Bronchial epithelial cell (primary cell): ENCODE results near the gene LYL1. TPM values are rescaled to one million over a fixed set of nuclear protein-coding genes. Genes with fewer than 3 reads are reported as not detected.

Experiments used
- DNase-seq: peaks from one replicate; pipeline ENCODE4 v3.0.0-alpha.2; 2010; ENCODE audit warnings: low read depth
- FAIRE-seq: peaks from 2 replicates; lab custom pipeline; 2011; peaks lifted over from hg19 to GRCh38; lab: Jason Lieb, UNC
- H3K27me3 ChIP-seq: 2 replicates; pipeline ENCODE4 v1.5.1; 2011; ENCODE audit warnings: low read length; ENCODE audit not compliant: control insufficient read depth, insufficient read depth
- H3K36me3 ChIP-seq: 2 replicates; pipeline ENCODE4 v1.5.1; 2011; ENCODE audit warnings: low read length; ENCODE audit not compliant: control insufficient read depth, insufficient read depth
- H3K4me3 ChIP-seq: 2 replicates; pipeline ENCODE4 v1.5.1; 2011; ENCODE audit warnings: mild to moderate bottlenecking, low read depth, low read length, control low read depth
- total RNA-seq: library from RNA; depleted of rRNA; stranded (reverse); fragments of >200 nt; gene quantifications from 2 replicates; pipeline ENCODE4 v1.2.1, GENCODE V29; 2014
- TF ChIP-seq, protein P1 (sequence below): IDR thresholded peaks from 2 replicates; pipeline ENCODE4 v1.5.1; 2011; ENCODE audit warnings: mild to moderate bottlenecking, moderate library complexity, low read length, control low read depth, inconsistent platforms; ENCODE audit not compliant: insufficient read depth, severe bottlenecking

Gene LYL1
- total RNA-seq, 1 donor from 2014 or later, result 1.3 TPM

DNA sequence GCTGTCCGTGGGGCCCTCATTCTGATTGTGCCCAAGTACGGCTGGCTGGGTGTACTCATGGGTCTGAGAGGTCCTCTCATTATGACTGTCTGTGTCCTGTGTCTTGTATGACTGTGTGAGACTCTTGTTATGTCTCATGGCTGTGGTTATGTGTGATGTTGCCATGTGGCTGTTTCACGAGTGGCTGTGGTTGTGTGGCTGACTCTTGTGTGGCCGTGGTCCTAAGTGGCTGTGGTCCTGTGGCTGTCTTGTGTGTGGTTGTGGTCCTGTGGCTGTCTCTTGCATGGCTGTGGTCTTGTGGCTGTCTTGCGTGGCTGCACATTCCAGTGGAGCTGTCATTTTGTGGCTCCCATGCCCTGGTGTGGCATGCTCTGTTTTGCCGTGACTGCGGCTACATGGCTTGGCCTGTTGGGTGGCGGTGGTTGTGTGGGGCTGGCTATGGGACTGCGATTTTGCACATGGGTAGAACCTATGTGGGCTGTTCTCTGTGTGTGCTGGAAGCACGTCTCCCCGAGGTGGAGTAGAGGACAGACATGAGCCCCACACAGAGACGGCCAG is 2.5 kb downstream of the LYL1 start:
- TF ChIP-seq, protein P1, sequence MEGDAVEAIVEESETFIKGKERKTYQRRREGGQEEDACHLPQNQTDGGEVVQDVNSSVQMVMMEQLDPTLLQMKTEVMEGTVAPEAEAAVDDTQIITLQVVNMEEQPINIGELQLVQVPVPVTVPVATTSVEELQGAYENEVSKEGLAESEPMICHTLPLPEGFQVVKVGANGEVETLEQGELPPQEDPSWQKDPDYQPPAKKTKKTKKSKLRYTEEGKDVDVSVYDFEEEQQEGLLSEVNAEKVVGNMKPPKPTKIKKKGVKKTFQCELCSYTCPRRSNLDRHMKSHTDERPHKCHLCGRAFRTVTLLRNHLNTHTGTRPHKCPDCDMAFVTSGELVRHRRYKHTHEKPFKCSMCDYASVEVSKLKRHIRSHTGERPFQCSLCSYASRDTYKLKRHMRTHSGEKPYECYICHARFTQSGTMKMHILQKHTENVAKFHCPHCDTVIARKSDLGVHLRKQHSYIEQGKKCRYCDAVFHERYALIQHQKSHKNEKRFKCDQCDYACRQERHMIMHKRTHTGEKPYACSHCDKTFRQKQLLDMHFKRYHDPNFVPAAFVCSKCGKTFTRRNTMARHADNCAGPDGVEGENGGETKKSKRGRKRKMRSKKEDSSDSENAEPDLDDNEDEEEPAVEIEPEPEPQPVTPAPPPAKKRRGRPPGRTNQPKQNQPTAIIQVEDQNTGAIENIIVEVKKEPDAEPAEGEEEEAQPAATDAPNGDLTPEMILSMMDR, result no peak
- peaks cover 4% of the 10 kb centered on the region for H3K36me3 ChIP-seq
- FAIRE-seq (peak; percentile 92), DNase-seq (no peak)
- no peak overlapping the region for H3K4me3 ChIP-seq
- no peaks in the 10 kb centered on the region for H3K27me3 ChIP-seq

DNA sequence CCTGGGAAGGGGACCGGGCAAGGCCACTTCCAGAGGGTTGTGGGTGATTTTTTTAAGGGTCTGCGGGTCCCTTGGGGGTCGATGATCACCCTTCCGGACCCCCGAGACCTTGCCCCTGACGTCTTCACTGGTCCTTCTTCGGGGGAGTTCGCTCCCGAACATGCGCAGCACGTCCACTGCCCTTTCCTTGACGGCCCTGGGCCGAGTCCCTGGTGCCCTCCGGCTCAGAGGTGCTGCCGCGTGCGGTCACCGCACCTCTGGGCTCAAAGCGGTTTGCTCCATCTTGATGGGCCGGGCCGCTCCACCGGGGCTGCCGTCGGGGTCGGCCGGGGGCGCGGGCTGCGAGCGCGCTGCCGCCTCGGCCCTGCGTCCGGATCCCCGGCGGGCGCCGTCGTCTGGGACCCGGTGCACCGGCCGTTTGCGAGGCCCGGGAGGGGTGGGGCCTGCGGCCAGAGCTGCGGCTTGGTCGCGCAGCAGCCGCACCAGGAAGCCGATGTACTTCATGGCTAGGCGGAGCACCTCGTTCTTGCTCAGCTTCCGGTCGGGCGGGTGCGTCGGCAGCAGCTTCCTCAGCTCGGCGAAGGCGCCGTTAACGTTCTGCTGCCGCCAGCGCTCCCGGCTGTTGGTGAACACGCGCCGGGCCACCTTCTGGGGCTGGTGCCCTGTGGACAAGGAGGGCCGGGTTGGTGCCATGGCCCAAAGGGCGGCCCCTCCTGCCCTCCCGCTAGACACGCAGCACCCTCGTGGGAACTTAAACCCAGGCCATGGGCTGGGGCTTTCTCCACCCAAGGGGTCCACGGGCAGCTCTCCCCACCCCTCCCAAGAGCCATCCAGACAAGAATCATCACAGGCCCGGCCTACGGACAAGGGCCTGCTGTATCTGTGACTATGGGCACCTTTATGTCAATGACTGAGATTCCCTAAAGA is 3.3 kb downstream of the LYL1 start:
- DNase-seq (peak; percentile 62), FAIRE-seq (no peak)
- TF ChIP-seq, protein P1, result no peak
- Histone ChIP-seq H3K4me3 (peak overlapping the region; percentile 26), H3K27me3 (no peaks in the 10 kb centered on the region), H3K36me3 (no peaks in the 10 kb centered on the region)

DNA sequence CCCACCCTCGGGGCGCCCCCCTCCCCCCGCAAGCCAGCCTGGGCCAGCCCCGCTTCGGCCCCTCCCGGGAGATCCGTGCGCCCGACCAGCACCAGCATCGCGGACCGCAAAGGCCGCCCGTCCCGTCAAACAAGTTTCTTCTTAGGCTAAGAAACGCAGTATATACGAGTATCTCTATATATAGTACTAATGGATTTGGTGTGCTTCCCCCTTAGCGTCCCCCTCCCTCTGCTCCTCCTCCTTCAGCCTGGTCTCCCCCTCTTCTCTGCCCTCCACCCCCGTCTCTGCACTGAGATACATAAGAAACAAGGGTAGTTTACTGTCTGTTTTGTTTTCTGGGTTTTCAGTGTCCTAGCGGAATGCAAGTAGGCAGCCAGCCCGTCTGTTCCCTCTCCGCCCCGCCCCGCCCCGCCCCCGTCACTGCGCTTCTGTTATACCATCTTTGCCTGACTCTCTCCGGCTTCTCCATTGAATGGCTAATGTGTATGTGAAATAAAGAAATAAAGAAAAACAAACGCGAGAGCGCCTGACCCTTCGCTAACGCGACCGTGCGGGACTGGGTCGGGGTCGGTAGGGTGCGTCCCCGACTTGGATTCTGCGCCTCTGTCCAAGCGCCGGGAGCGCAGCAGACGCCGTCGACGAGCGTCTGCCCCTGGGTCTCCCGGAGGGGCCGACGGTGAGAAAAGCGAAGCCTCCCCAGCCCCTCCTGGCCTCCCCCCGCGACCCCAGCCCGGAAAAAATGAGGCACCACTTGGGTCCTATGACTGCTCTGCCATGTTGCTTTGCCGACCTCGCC is 4.2 kb downstream of the LYL1 start:
- H3K36me3 ChIP-seq, result no peaks in the 10 kb centered on the region
- DNase-seq, result peak; percentile 16
- TF ChIP-seq, protein P1, result no peak
- no peaks in the 10 kb centered on the region for H3K27me3 ChIP-seq
- H3K4me3 ChIP-seq, result peak overlapping the region; percentile 26
- no peak for FAIRE-seq

DNA sequence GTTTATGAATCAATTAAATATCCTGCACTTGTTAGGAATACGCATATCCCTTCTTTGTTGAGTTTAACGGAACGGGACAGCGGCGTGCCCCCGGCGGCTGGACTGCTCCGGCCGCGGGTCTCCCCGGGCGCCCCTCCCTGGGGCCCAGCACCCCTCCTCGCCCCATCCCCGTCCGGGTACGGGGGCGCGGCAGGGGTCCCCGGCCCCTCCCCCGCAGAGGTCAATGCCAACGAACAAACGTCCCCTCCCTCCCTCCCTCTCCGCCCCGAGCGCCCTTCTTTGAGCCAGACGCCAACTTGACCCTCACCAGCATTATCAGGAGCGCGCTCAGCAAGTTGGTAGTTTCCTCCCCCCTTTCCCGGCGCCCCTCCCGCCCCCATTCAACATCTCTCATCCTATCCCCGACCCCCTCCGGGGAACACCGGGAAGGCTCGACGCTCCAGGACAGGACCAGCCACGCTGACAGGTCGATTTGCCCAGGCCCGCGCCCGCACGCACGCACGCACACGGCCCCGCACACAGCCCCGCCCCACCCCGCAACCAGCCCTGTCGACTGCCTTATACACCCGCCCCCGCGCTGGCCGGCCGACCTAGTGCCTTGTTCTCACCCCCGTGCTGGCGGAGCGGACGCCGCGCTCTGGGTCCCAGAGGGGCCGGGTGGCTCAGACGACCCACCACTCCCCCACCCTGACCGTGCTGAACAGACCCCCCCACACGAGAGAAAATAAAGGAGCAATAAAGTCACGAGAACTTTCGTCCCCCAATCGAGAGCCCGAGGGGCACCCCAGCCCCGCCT is 5.0 kb downstream of the LYL1 start:
- FAIRE-seq (no peak), DNase-seq (no peak)
- Histone ChIP-seq H3K27me3 (no peaks in the 10 kb centered on the region), H3K4me3 (no peak overlapping the region), H3K36me3 (no peaks in the 10 kb centered on the region)
- TF ChIP-seq, protein P1, result no peak

DNA sequence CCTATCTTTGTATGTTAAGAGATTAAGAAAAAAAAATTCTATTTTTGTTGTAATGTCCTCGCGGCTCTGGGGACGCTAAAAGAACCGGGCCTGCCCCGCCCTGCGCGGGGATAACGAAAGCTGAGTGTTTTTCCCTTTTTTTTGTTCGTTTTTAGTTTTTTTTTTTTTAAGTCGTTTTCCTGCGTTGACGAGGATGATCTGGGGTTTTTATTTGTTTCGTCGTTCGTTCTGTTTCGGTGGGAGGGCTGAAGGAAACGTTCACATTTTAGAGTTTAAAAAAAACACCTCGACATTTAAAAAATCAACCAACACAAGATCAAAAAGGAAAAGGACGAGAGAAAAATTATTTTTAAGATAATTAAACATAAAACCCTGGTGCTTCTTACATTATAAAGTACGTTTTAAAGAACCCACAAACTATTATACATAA is 5.6 kb downstream of the LYL1 start:
- no peaks in the 10 kb centered on the region for H3K27me3 ChIP-seq
- no peak for FAIRE-seq
- TF ChIP-seq, protein P1, result no peak
- no peaks in the 10 kb centered on the region for H3K36me3 ChIP-seq
- no peak for DNase-seq
- no peak overlapping the region for H3K4me3 ChIP-seq
